Fibroblast of lung (primary cell): ENCODE measurements around the gene PLEKHA7. TPM values are rescaled to one million over a fixed set of nuclear protein-coding genes. Genes with fewer than 3 reads are reported as not detected.

Experiments used
- DNase-seq, 2 donors: peaks; one replicate each; pipeline versions ENCODE4 v3.0.0 to v3.0.0-alpha.2; 2010; ENCODE audit warnings: low read depth in 2 of 2
- H2AFZ ChIP-seq: 2 replicates; pipeline ENCODE4 v1.5.1; 2012; ENCODE audit warnings: low read length, control low read depth, inconsistent platforms
- H3K27ac ChIP-seq: 2 replicates; pipeline ENCODE4 v1.5.1; 2011; ENCODE audit warnings: low read length, control low read depth; ENCODE audit not compliant: insufficient read depth
- H3K27me3 ChIP-seq: 2 replicates; pipeline ENCODE4 v1.5.1; 2011; ENCODE audit warnings: mild to moderate bottlenecking, low read length; ENCODE audit not compliant: control insufficient read depth, insufficient read depth
- H3K36me3 ChIP-seq: 2 replicates; pipeline ENCODE4 v1.5.1; 2011; ENCODE audit warnings: low read length; ENCODE audit not compliant: control insufficient read depth, insufficient read depth
- H3K4me1 ChIP-seq: 2 replicates; pipeline ENCODE4 v1.5.1; 2011; ENCODE audit warnings: low read length; ENCODE audit not compliant: control insufficient read depth, insufficient read depth; ENCODE audit errors: extremely low read depth
- H3K4me2 ChIP-seq: 2 replicates; pipeline ENCODE4 v1.5.1; 2011; ENCODE audit warnings: low read length, control low read depth; ENCODE audit not compliant: insufficient read depth; ENCODE audit errors: extremely low read depth
- H3K4me3 ChIP-seq, 4 experiments: fragments of 200-600 bp in 1 of 4; sonication (generic) in 1 of 4; replicated peaks in 1 of 4; 2 replicates each; pipeline ENCODE4 v1.5.1; 2011 to 2016; ENCODE audit warnings: low read length in 4 of 4, low read depth in 3 of 4, mild to moderate bottlenecking in 3 of 4, control low read depth in 2 of 4, inconsistent platforms in 1 of 4, mixed read lengths in 1 of 4; ENCODE audit not compliant: insufficient read depth in 1 of 4; ENCODE audit errors: control extremely low read depth in 1 of 4
- H3K79me2 ChIP-seq: 2 replicates; pipeline ENCODE4 v1.5.1; 2012; ENCODE audit warnings: mild to moderate bottlenecking, low read length, inconsistent platforms; ENCODE audit not compliant: control insufficient read depth, insufficient read depth
- H3K9ac ChIP-seq: 2 replicates; pipeline ENCODE4 v1.5.1; 2011; ENCODE audit warnings: mild to moderate bottlenecking, low read length, control low read depth; ENCODE audit not compliant: insufficient read depth
- H3K9me3 ChIP-seq: 2 replicates; pipeline ENCODE4 v1.5.1; 2012; ENCODE audit warnings: low read depth, low read length; ENCODE audit not compliant: control insufficient read depth, insufficient read depth
- H4K20me1 ChIP-seq: 2 replicates; pipeline ENCODE4 v1.5.1; 2011; ENCODE audit warnings: low read length; ENCODE audit not compliant: control insufficient read depth, insufficient read depth; ENCODE audit errors: extremely low read depth
- EZH2 ChIP-seq: IDR thresholded peaks from 2 replicates; pipeline ENCODE4 v1.5.1; 2012; ENCODE audit warnings: low read length, control low read depth, mild to moderate bottlenecking; ENCODE audit errors: missing control alignments
- polyA plus RNA-seq, 2 donors: library from polyadenylated mRNA; depleted of rRNA in 1 of 2; stranded (reverse) in 1 of 2; unstranded in 1 of 2; fragments of >200 nt; gene quantifications; 2 replicates each; pipeline ENCODE4 v1.2.1, GENCODE V29; 2011 to 2012; ENCODE audit warnings: missing spikeins in 1 of 2
- total RNA-seq: library from RNA; depleted of rRNA; stranded (reverse); fragments of >200 nt; gene quantifications from 2 replicates; pipeline ENCODE4 v1.2.1, GENCODE V29; 2014
- TF ChIP-seq, protein P1 (sequence below), 2 donors: IDR thresholded peaks in 1 of 2; conservative IDR thresholded peaks in 1 of 2; 1 replicate in 1 of 2; 2 replicates in 1 of 2; pipeline ENCODE4 v1.5.1; 2011 to 2012; ENCODE audit warnings: low read length in 2 of 2, control low read depth in 1 of 2, inconsistent platforms in 1 of 2, low read depth in 1 of 2, mild to moderate bottlenecking in 1 of 2

PLEKHA7 gene
- total and polyA plus RNA-seq, 2 donors (not counting 1 experiment from before 2014, with no cell fraction given), result 0.11 to 0.17 TPM

DNA sequence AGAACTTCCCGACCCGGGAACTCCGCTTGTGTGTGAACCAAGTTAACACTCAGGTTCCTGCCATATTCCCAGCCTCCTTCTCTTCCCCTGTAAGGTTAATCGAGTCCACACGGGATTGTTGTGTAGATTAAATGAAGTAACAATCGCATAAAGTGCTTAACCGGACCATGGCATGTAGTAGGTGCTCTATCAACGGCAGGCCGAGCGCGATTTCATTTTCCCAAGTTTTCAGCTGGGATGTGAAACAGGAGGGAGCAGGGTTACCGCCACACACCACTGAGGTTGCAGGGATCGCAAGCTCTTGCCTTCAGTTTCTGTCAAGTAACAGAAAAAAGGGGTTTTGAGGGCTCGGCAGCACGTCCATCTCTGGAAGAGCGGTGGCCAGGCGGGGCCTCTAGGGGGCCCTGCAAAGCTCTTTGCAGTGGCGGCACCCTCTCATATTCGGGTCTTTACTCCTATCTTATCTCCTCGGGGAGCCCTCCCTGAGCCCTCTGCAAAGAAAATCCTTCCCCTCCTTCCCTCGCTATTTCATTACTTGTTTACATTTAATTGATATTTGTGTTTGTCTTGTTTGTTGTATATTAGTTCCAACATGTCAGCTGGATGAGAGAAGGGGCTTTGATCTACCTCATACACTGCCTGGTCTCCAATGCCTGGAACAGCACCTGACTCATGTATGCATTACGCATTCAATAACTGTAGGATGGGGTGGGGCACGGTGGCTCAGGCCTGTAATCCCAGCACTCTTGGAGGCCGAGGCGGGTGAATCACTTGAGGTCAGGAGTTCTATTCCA is 816 bp upstream of the PLEKHA7 start:
- Histone ChIP-seq H3K9ac (no peak overlapping the region), H3K9me3 (no peaks in the 10 kb centered on the region)

GRCh38 chr11:17013548-17014320 is 480 bp downstream of the PLEKHA7 start:
- H4K20me1 ChIP-seq, result no peaks in the 10 kb centered on the region
- H3K9ac ChIP-seq, result no peak overlapping the region
- no peaks in the 10 kb centered on the region for H3K79me2 ChIP-seq
- TF ChIP-seq, protein P1, sequence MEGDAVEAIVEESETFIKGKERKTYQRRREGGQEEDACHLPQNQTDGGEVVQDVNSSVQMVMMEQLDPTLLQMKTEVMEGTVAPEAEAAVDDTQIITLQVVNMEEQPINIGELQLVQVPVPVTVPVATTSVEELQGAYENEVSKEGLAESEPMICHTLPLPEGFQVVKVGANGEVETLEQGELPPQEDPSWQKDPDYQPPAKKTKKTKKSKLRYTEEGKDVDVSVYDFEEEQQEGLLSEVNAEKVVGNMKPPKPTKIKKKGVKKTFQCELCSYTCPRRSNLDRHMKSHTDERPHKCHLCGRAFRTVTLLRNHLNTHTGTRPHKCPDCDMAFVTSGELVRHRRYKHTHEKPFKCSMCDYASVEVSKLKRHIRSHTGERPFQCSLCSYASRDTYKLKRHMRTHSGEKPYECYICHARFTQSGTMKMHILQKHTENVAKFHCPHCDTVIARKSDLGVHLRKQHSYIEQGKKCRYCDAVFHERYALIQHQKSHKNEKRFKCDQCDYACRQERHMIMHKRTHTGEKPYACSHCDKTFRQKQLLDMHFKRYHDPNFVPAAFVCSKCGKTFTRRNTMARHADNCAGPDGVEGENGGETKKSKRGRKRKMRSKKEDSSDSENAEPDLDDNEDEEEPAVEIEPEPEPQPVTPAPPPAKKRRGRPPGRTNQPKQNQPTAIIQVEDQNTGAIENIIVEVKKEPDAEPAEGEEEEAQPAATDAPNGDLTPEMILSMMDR (conservative IDR thresholded peaks at IDR 0.05 in 1 of 2, IDR thresholded peaks at IDR 0.05 in 1 of 2; ENCODE audit: low read depth in 1 of 2, low read length in 2 of 2), result no peak
- peak; percentile 68 for TF ChIP-seq EZH2
- no peaks in the 10 kb centered on the region for H3K9me3 ChIP-seq
- H3K4me1 ChIP-seq, result no peaks in the 10 kb centered on the region
- H3K27me3 ChIP-seq, result peaks cover 26% of the 10 kb centered on the region
- no peak overlapping the region for H3K27ac ChIP-seq
- peak overlapping the region in 2 of 4 experiments; percentile 37 to 45 for H3K4me3 ChIP-seq
- no peak overlapping the region for H2AFZ ChIP-seq
- H3K36me3 ChIP-seq, result no peaks in the 10 kb centered on the region
- DNase-seq, result peak in 1 of 2 donors; percentile 11
- peak overlapping the region; percentile 15 for H3K4me2 ChIP-seq

More for the DNA sequence above, 816 bp upstream of the PLEKHA7 start:
- Histone ChIP-seq H3K4me2 (peak overlapping the region; percentile 71), H3K79me2 (no peaks in the 10 kb centered on the region), H3K27ac (no peak overlapping the region), H3K4me1 (no peaks in the 10 kb centered on the region), H3K4me3 (peak overlapping the region in 3 of 4 experiments; percentile 14 to 57 (median 28)), H3K36me3 (no peaks in the 10 kb centered on the region), H3K27me3 (peaks cover 26% of the 10 kb centered on the region), H2AFZ (no peak overlapping the region), H4K20me1 (no peaks in the 10 kb centered on the region)
- peak; percentile 98 for TF ChIP-seq EZH2
- TF ChIP-seq, protein P1 (conservative IDR thresholded peaks at IDR 0.05 in 1 of 2, IDR thresholded peaks at IDR 0.05 in 1 of 2; ENCODE audit: low read depth in 1 of 2, low read length in 2 of 2), result peak in 1 of 2 donors; percentile 44
- peak; percentile 52 to 63 for DNase-seq
